Liver (tissue), 3 donors: Measurements from ENCODE around the gene CCDC80.

Experiments used
- ATF3 ChIP-seq: IDR thresholded peaks from 2 replicates; pipeline ENCODE4 v1.6.1; 2016; ENCODE audit warnings: antibody characterized with exemption
- CTCF ChIP-seq: fragments of 150-350 bp; IDR thresholded peaks from 2 replicates; pipeline ENCODE4 v1.5.1; 2017; ENCODE audit warnings: improper control_type of control experiment, low read depth, low read length; ENCODE audit not compliant: missing input control
- EGR1 ChIP-seq, 2 donors: IDR thresholded peaks; 2 replicates each; pipeline ENCODE4 v1.6.1; 2016 to 2018; ENCODE audit warnings: antibody characterized with exemption in 2 of 2, low read depth in 2 of 2
- JUND ChIP-seq, 2 donors: IDR thresholded peaks; 2 replicates each; pipeline ENCODE4 v1.6.1; 2016; ENCODE audit warnings: antibody characterized with exemption in 2 of 2
- MAX ChIP-seq: IDR thresholded peaks from 2 replicates; pipeline ENCODE4 v1.6.1; 2016; ENCODE audit warnings: antibody characterized with exemption
- RAD21 ChIP-seq, 2 donors: IDR thresholded peaks; 2 replicates each; pipeline ENCODE4 v1.6.1; 2016; ENCODE audit warnings: antibody characterized with exemption in 2 of 2, mild to moderate bottlenecking in 2 of 2
- RXRA ChIP-seq, 2 donors: IDR thresholded peaks; 2 replicates each; pipeline ENCODE4 v1.6.1; 2017 to 2018; ENCODE audit warnings: antibody characterized with exemption in 2 of 2, mild to moderate bottlenecking in 1 of 2
- TAF1 ChIP-seq: conservative IDR thresholded peaks from 2 replicates; pipeline ENCODE4 v1.6.1; 2016; ENCODE audit warnings: antibody characterized with exemption, mild to moderate bottlenecking
- YY1 ChIP-seq: IDR thresholded peaks from 2 replicates; pipeline ENCODE4 v1.6.1; 2016; ENCODE audit warnings: antibody characterized with exemption, mild to moderate bottlenecking
- TF ChIP-seq, protein P1 (sequence below): IDR thresholded peaks from 2 replicates; pipeline ENCODE4 v1.6.1; 2016; ENCODE audit warnings: antibody characterized with exemption, mild to moderate bottlenecking
- TF ChIP-seq, protein P2 (sequence below): IDR thresholded peaks from 2 replicates; pipeline ENCODE4 v1.6.1; 2016; ENCODE audit warnings: antibody characterized with exemption
- donor health status: healthy.
- donor health status: healthy.

DNA sequence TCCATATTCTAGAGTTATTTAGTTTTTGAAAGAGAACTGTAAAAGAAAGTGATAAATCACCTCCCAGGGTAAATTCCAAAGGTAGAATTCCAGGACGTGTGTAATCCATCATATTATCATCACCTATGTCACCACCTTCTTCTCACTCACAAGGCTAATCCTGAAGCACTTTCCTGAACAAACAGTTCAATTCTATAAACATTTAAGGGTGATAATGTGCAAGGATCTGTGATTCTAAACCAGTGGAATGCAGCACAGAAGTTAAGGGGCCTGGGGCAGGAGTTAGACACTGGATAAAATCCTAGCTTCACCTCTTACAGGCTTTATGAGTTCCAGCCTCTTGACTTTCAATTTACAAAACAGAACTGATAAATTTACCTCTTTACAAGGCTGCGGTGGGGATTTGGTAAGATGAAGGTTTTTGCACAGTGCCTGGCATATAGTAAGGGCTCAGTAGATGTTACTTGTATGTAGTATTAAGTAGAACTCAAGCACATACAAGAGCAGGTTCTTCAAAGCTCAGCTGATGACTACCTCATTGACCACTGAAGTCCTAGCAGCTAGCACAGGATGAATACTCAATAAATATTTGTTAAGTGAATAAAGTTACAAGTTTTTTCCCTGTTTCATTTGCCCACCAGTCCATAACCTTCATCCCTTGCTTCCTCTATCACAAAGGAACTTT, 47.3 kb upstream of the CCDC80 start:
- no peak for TF ChIP-seq RAD21 (IDR thresholded peaks at IDR 0.05)
- TF ChIP-seq, protein P1, sequence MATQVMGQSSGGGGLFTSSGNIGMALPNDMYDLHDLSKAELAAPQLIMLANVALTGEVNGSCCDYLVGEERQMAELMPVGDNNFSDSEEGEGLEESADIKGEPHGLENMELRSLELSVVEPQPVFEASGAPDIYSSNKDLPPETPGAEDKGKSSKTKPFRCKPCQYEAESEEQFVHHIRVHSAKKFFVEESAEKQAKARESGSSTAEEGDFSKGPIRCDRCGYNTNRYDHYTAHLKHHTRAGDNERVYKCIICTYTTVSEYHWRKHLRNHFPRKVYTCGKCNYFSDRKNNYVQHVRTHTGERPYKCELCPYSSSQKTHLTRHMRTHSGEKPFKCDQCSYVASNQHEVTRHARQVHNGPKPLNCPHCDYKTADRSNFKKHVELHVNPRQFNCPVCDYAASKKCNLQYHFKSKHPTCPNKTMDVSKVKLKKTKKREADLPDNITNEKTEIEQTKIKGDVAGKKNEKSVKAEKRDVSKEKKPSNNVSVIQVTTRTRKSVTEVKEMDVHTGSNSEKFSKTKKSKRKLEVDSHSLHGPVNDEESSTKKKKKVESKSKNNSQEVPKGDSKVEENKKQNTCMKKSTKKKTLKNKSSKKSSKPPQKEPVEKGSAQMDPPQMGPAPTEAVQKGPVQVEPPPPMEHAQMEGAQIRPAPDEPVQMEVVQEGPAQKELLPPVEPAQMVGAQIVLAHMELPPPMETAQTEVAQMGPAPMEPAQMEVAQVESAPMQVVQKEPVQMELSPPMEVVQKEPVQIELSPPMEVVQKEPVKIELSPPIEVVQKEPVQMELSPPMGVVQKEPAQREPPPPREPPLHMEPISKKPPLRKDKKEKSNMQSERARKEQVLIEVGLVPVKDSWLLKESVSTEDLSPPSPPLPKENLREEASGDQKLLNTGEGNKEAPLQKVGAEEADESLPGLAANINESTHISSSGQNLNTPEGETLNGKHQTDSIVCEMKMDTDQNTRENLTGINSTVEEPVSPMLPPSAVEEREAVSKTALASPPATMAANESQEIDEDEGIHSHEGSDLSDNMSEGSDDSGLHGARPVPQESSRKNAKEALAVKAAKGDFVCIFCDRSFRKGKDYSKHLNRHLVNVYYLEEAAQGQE: no peak
- TF ChIP-seq CTCF: no peak
- TF ChIP-seq RXRA (IDR thresholded peaks at IDR 0.05): no peak
- TF ChIP-seq TAF1: no peak
- no peak for TF ChIP-seq EGR1 (IDR thresholded peaks at IDR 0.05; ENCODE audit: low read depth in 2 of 2)
- no peak for TF ChIP-seq ATF3
- TF ChIP-seq, protein P2, sequence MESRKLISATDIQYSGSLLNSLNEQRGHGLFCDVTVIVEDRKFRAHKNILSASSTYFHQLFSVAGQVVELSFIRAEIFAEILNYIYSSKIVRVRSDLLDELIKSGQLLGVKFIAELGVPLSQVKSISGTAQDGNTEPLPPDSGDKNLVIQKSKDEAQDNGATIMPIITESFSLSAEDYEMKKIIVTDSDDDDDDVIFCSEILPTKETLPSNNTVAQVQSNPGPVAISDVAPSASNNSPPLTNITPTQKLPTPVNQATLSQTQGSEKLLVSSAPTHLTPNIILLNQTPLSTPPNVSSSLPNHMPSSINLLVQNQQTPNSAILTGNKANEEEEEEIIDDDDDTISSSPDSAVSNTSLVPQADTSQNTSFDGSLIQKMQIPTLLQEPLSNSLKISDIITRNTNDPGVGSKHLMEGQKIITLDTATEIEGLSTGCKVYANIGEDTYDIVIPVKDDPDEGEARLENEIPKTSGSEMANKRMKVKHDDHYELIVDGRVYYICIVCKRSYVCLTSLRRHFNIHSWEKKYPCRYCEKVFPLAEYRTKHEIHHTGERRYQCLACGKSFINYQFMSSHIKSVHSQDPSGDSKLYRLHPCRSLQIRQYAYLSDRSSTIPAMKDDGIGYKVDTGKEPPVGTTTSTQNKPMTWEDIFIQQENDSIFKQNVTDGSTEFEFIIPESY: no peak
- no peak for TF ChIP-seq YY1
- no peak for TF ChIP-seq JUND (IDR thresholded peaks at IDR 0.05)
- TF ChIP-seq MAX: no peak
